Liver (tissue), 3 donors: Measurements from ENCODE around the gene IL26.

Experiments used
- CTCF ChIP-seq: fragments of 150-350 bp; IDR thresholded peaks from 2 replicates; pipeline ENCODE4 v1.5.1; 2017; ENCODE audit warnings: improper control_type of control experiment, low read depth, low read length; ENCODE audit not compliant: missing input control
- FOXA1 ChIP-seq: IDR thresholded peaks from 2 replicates; pipeline ENCODE4 v1.6.1; 2016; ENCODE audit warnings: antibody characterized with exemption
- FOXA2 ChIP-seq: IDR thresholded peaks from 2 replicates; pipeline ENCODE4 v1.6.1; 2016; ENCODE audit warnings: antibody characterized with exemption
- GABPA ChIP-seq, 2 donors: IDR thresholded peaks in 1 of 2; conservative IDR thresholded peaks in 1 of 2; 2 replicates each; pipeline ENCODE4 v1.6.1; 2016; ENCODE audit warnings: antibody characterized with exemption in 2 of 2, mild to moderate bottlenecking in 1 of 2, moderate library complexity in 1 of 2
- JUND ChIP-seq, 2 donors: IDR thresholded peaks; 2 replicates each; pipeline ENCODE4 v1.6.1; 2016; ENCODE audit warnings: antibody characterized with exemption in 2 of 2
- MAX ChIP-seq: IDR thresholded peaks from 2 replicates; pipeline ENCODE4 v1.6.1; 2016; ENCODE audit warnings: antibody characterized with exemption
- TAF1 ChIP-seq: conservative IDR thresholded peaks from 2 replicates; pipeline ENCODE4 v1.6.1; 2016; ENCODE audit warnings: antibody characterized with exemption, mild to moderate bottlenecking
- YY1 ChIP-seq: IDR thresholded peaks from 2 replicates; pipeline ENCODE4 v1.6.1; 2016; ENCODE audit warnings: antibody characterized with exemption, mild to moderate bottlenecking
- TF ChIP-seq, protein P1 (sequence below): IDR thresholded peaks from 2 replicates; pipeline ENCODE4 v1.6.1; 2016; ENCODE audit warnings: antibody characterized with exemption, mild to moderate bottlenecking
- TF ChIP-seq, protein P2 (sequence below): IDR thresholded peaks from 2 replicates; pipeline ENCODE4 v1.6.1; 2016; ENCODE audit warnings: antibody characterized with exemption
- donor health status: healthy.
- donor health status: healthy.

DNA sequence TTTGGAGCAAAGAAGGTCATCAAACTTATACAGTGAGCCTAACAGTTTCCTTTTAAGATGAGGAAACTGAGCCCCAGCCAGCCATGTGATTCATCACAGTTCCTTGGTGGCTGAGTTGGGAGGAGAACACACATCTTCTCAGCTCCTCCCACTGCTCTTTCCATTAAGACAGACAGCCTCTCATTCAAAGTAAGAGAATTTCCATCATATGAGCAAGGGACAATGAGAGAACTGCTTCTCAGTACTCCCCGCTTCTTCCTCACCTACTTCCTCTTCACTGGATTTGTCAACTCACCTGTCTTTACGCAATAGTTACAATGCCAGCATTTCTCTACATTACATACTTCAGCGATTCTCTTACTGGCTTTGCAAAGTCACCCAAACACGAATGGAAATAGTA lies 68.2 kb downstream of the IL26 start:
- TF ChIP-seq TAF1 (no peak), GABPA (IDR thresholded peaks at IDR 0.05 in 1 of 2, conservative IDR thresholded peaks at IDR 0.05 in 1 of 2) (no peak), CTCF (no peak), FOXA1 (no peak), JUND (IDR thresholded peaks at IDR 0.05) (no peak), YY1 (no peak), FOXA2 (no peak), MAX (no peak)
- TF ChIP-seq, protein P1, sequence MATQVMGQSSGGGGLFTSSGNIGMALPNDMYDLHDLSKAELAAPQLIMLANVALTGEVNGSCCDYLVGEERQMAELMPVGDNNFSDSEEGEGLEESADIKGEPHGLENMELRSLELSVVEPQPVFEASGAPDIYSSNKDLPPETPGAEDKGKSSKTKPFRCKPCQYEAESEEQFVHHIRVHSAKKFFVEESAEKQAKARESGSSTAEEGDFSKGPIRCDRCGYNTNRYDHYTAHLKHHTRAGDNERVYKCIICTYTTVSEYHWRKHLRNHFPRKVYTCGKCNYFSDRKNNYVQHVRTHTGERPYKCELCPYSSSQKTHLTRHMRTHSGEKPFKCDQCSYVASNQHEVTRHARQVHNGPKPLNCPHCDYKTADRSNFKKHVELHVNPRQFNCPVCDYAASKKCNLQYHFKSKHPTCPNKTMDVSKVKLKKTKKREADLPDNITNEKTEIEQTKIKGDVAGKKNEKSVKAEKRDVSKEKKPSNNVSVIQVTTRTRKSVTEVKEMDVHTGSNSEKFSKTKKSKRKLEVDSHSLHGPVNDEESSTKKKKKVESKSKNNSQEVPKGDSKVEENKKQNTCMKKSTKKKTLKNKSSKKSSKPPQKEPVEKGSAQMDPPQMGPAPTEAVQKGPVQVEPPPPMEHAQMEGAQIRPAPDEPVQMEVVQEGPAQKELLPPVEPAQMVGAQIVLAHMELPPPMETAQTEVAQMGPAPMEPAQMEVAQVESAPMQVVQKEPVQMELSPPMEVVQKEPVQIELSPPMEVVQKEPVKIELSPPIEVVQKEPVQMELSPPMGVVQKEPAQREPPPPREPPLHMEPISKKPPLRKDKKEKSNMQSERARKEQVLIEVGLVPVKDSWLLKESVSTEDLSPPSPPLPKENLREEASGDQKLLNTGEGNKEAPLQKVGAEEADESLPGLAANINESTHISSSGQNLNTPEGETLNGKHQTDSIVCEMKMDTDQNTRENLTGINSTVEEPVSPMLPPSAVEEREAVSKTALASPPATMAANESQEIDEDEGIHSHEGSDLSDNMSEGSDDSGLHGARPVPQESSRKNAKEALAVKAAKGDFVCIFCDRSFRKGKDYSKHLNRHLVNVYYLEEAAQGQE = no peak
- TF ChIP-seq, protein P2, sequence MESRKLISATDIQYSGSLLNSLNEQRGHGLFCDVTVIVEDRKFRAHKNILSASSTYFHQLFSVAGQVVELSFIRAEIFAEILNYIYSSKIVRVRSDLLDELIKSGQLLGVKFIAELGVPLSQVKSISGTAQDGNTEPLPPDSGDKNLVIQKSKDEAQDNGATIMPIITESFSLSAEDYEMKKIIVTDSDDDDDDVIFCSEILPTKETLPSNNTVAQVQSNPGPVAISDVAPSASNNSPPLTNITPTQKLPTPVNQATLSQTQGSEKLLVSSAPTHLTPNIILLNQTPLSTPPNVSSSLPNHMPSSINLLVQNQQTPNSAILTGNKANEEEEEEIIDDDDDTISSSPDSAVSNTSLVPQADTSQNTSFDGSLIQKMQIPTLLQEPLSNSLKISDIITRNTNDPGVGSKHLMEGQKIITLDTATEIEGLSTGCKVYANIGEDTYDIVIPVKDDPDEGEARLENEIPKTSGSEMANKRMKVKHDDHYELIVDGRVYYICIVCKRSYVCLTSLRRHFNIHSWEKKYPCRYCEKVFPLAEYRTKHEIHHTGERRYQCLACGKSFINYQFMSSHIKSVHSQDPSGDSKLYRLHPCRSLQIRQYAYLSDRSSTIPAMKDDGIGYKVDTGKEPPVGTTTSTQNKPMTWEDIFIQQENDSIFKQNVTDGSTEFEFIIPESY = no peak
